CD14-positive monocyte (primary cell): ENCODE results near the gene ABLIM3. TPM values are rescaled to one million over a fixed set of nuclear protein-coding genes. Genes with fewer than 3 reads are reported as not detected.

ENCODE experiments used
- DNase-seq, 3 donors: peaks; one replicate each; pipeline ENCODE4 v3.0.0-alpha.2; 2011 to 2022
- H2AFZ ChIP-seq: 2 replicates; pipeline ENCODE4 v1.6.0; 2012; ENCODE audit warnings: mild to moderate bottlenecking, low read depth, low read length, inconsistent platforms; ENCODE audit not compliant: insufficient read depth, poor library complexity, severe bottlenecking
- H3K27ac ChIP-seq, 2 donors: 1 replicate in 1 of 2; 2 replicates in 1 of 2; pipeline ENCODE4 v1.5.1; 2012 to 2013; ENCODE audit warnings: low read length in 2 of 2, control low read depth in 1 of 2, inconsistent platforms in 1 of 2, low read depth in 1 of 2, mild to moderate bottlenecking in 1 of 2
- H3K27me3 ChIP-seq, 2 donors: one replicate each; pipeline versions ENCODE4 v1.6.0 to v1.6.1; 2011 to 2013; ENCODE audit warnings: low read length in 2 of 2; ENCODE audit not compliant: control insufficient read depth in 2 of 2, insufficient read depth in 2 of 2
- H3K36me3 ChIP-seq, 2 donors: replicated peaks in 1 of 2; 1 replicate in 1 of 2; 2 replicates in 1 of 2; pipeline versions ENCODE4 v1.5.1 to v1.6.1; 2012 to 2013; ENCODE audit warnings: low read length in 2 of 2, control low read depth in 1 of 2, inconsistent platforms in 1 of 2, mild to moderate bottlenecking in 1 of 2; ENCODE audit not compliant: insufficient read depth in 2 of 2, control insufficient read depth in 1 of 2
- H3K4me1 ChIP-seq, 2 donors: 1 replicate in 1 of 2; 2 replicates in 1 of 2; pipeline versions ENCODE4 v1.5.1 to v1.6.1; 2012 to 2013; ENCODE audit warnings: low read length in 2 of 2, control low read depth in 1 of 2, inconsistent platforms in 1 of 2, mild to moderate bottlenecking in 1 of 2, moderate library complexity in 1 of 2; ENCODE audit not compliant: insufficient read depth in 2 of 2, control insufficient read depth in 1 of 2
- H3K4me2 ChIP-seq: replicated peaks from 2 replicates; pipeline ENCODE3; 2012; ENCODE audit warnings: low read length, moderate library complexity, mild to moderate bottlenecking; ENCODE audit not compliant: poor library complexity, severe bottlenecking; ENCODE audit errors: extremely low read depth
- H3K4me3 ChIP-seq, 3 experiments: fragments of 200-600 bp in 1 of 3; sonication (generic) in 1 of 3; replicated peaks in 1 of 3; 1 replicate in 2 of 3; 2 replicates in 1 of 3; pipeline ENCODE4 v1.5.1; 2011 to 2013; ENCODE audit warnings: low read length in 3 of 3, mild to moderate bottlenecking in 3 of 3, control low read depth in 2 of 3, low read depth in 2 of 3, inconsistent platforms in 1 of 3, moderate library complexity in 1 of 3
- H3K79me2 ChIP-seq: 2 replicates; pipeline ENCODE4 v1.6.0; 2012; ENCODE audit warnings: mild to moderate bottlenecking, control low read depth, inconsistent platforms, low read length, moderate library complexity; ENCODE audit not compliant: insufficient read depth
- H3K9ac ChIP-seq: 2 replicates; pipeline ENCODE4 v1.6.0; 2017; ENCODE audit warnings: low read length, mild to moderate bottlenecking; ENCODE audit not compliant: insufficient read depth, poor library complexity, severe bottlenecking
- H3K9me3 ChIP-seq, 2 donors: replicated peaks in 1 of 2; 1 replicate in 1 of 2; 2 replicates in 1 of 2; pipeline versions ENCODE4 v1.5.1 to v1.6.1; 2012 to 2013; ENCODE audit warnings: low read length in 2 of 2, control low read depth in 1 of 2; ENCODE audit not compliant: control insufficient read depth in 1 of 2, insufficient read depth in 1 of 2
- H4K20me1 ChIP-seq: 2 replicates; pipeline ENCODE4 v1.6.0; 2012; ENCODE audit warnings: mild to moderate bottlenecking, low read length, control low read depth, moderate library complexity; ENCODE audit not compliant: insufficient read depth
- H3K27ac Mint-ChIP-seq, 7 donors: one replicate each; pipeline ENCODE4 v1.8.0; 2020; ENCODE audit warnings: mild to moderate bottlenecking in 7 of 7, mixed read lengths in 7 of 7, moderate library complexity in 6 of 7, inconsistent platforms in 2 of 7
- H3K27me3 Mint-ChIP-seq, 3 donors: one replicate each; pipeline ENCODE4 v1.8.0; 2021 to 2022; ENCODE audit warnings: low read depth in 3 of 3, mild to moderate bottlenecking in 3 of 3, mixed read lengths in 3 of 3, moderate library complexity in 3 of 3, inconsistent platforms in 1 of 3
- H3K36me3 Mint-ChIP-seq, 2 donors: one replicate each; pipeline ENCODE4 v1.8.0; 2020; ENCODE audit warnings: mixed read lengths in 2 of 2, inconsistent platforms in 1 of 2, mild to moderate bottlenecking in 1 of 2
- H3K4me1 Mint-ChIP-seq: one replicate; pipeline ENCODE4 v1.8.0; 2020; ENCODE audit warnings: mild to moderate bottlenecking, mixed read lengths
- H3K4me3 Mint-ChIP-seq, 2 donors: one replicate each; pipeline ENCODE4 v1.8.0; 2020; ENCODE audit warnings: mild to moderate bottlenecking in 2 of 2, mixed read lengths in 2 of 2, moderate library complexity in 1 of 2
- H3K9me3 Mint-ChIP-seq, 7 donors: one replicate each; pipeline ENCODE4 v1.8.0; 2020 to 2022; ENCODE audit warnings: mixed read lengths in 7 of 7, mild to moderate bottlenecking in 6 of 7, moderate library complexity in 6 of 7, inconsistent platforms in 2 of 7
- CTCF ChIP-seq: fragments of 200-600 bp; IDR thresholded peaks from one replicate; pipeline ENCODE4 v1.8.0; 2022; ENCODE audit warnings: antibody characterized with exemption, mild to moderate bottlenecking
- WGBS: methylation state at CpG from one replicate; pipeline ENCODE4 v1.1.5; 2013; ENCODE audit warnings: missing lambda C conversion rate; ENCODE audit not compliant: insufficient coverage; 5-methylcytosine and 5-hydroxymethylcytosine counted together
- intact Hi-C, 2 donors: fragments of 100-400 bp; cut with micrococcal nuclease; formaldehyde crosslinking; loops; one replicate each; pipeline versions ENCODE4 v1.15.0 to v1.15.1; 2023
- polyA plus RNA-seq, 3 donors: library from polyadenylated mRNA; depleted of rRNA in 1 of 3; unstranded in 2 of 3; stranded (reverse) in 1 of 3; fragments of 300-500 nt in 2 of 3; fragments of >200 nt in 1 of 3; fragmentation: Illumina TruSeq in 2 of 3; gene quantifications; 1 replicate in 2 of 3; 2 replicates in 1 of 3; pipeline ENCODE4 v1.2.3, GENCODE V29; 2012 to 2021

Gene ABLIM3
- polyA plus RNA-seq, 3 donors: 0.22 to 0.74 TPM; not detected in 1

DNA sequence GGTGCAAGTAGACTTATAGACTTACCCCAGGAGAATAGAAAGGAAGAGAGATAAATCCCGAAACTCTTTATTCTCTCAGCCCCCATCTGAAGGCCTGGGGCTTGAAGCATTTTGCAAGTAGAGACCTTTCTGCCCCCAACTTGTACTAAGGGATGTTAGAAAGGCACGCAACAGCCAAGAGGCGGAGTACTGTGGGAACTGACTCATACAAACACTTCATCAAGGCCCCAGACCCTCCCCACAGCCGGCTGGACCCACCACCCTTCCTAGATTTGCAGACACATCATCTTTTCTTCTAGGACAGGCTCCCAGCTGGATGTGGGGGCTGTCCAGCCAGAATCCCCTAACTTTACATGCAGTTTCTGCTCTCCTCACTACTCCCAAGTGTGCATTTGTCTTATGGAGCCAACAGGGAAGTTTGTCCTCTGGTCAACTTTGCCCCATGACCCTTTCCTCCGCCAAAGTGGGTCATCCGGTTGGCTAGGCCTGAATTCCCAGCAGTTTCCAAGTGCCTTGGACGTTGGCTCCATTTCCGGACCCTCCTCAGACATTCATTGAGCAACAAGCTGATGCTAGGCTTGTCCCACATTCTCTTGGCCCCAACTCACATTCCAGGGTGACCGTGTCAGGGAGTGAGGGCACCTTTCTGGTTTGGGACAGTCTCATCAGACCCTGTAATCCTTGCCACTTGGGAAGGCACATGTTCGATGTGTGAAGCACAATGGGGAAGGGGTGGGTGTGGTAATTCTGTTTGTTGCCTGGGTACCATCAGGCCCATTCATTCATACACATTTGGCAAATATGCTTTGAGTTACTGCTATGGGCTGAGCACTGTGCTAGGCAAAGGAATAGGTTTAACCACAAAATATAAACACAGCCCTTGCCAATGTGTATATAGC lies 64.6 kb downstream of the ABLIM3 start:
- Mint-ChIP-seq H3K27me3 (peaks cover 1 to 3% (median 2%) of the 10 kb centered on the region in 3 donors), H3K27ac (no peak overlapping the region), H3K4me3 (no peak overlapping the region), H3K9me3 (no peaks in the 10 kb centered on the region), H3K4me1 (no peaks in the 10 kb centered on the region), H3K36me3 (no peaks in the 10 kb centered on the region)
- no peak overlapping the region for H2AFZ ChIP-seq
- no peak overlapping the region for H3K4me3 ChIP-seq
- H3K27me3 ChIP-seq: no peaks in the 10 kb centered on the region
- no peak for DNase-seq
- TF ChIP-seq CTCF: no peak
- no peaks in the 10 kb centered on the region for H3K9me3 ChIP-seq
- intact Hi-C loops: no loop called here
- 93% methylated on average over 6 of the region's 10 CpGs for WGBS
- no peaks in the 10 kb centered on the region for H3K4me1 ChIP-seq
- H3K36me3 ChIP-seq: no peaks in the 10 kb centered on the region
- H3K4me2 ChIP-seq: no peak overlapping the region
- no peak overlapping the region for H3K9ac ChIP-seq
- no peak overlapping the region for H3K27ac ChIP-seq
- no peaks in the 10 kb centered on the region for H4K20me1 ChIP-seq
- no peaks in the 10 kb centered on the region for H3K79me2 ChIP-seq

- H3K36me3 Mint-ChIP-seq: no peaks in the 10 kb centered on the region
- no peak overlapping the region for H3K4me2 ChIP-seq
These were observed 65.3 kb downstream of the ABLIM3 start for GRCh38 chr5:149206524-149207141.

More at GRCh38 chr5:149206524-149207141, 65.3 kb downstream of the ABLIM3 start:
- Histone ChIP-seq H3K9me3 (no peaks in the 10 kb centered on the region), H3K36me3 (no peaks in the 10 kb centered on the region), H3K27ac (no peak overlapping the region), H4K20me1 (no peaks in the 10 kb centered on the region), H2AFZ (no peak overlapping the region), H3K79me2 (no peaks in the 10 kb centered on the region), H3K4me3 (no peak overlapping the region), H3K9ac (no peak overlapping the region), H3K27me3 (no peaks in the 10 kb centered on the region), H3K4me1 (no peaks in the 10 kb centered on the region)
- H3K4me1 Mint-ChIP-seq: no peaks in the 10 kb centered on the region
- H3K27me3 Mint-ChIP-seq: peaks cover 1 to 3% (median 2%) of the 10 kb centered on the region in 3 donors
- intact Hi-C loops: no loop called here
- no peak overlapping the region for H3K4me3 Mint-ChIP-seq
- H3K27ac Mint-ChIP-seq: no peak overlapping the region
- no peak for DNase-seq
- 93% methylated on average over 10 of the region's 10 CpGs for WGBS
- no peak for TF ChIP-seq CTCF
- no peaks in the 10 kb centered on the region for H3K9me3 Mint-ChIP-seq
